ENCODE data around the gene NACC1.

- TF ChIP-seq ZNF274 (IDR thresholded peaks at IDR 0.05; ENCODE audit: low read depth, low read length), result no peak
- TF ChIP-seq SUZ12 (IDR thresholded peaks at IDR 0.05; ENCODE audit: extremely low read depth, insufficient read depth, insufficient read length), result no peak
Observed at GRCh38 chr19:13181747-13182388, 63.8 kb downstream of the NACC1 start.
